ENCODE measurements around the gene CARD11.

CARD11 gene

DNA sequence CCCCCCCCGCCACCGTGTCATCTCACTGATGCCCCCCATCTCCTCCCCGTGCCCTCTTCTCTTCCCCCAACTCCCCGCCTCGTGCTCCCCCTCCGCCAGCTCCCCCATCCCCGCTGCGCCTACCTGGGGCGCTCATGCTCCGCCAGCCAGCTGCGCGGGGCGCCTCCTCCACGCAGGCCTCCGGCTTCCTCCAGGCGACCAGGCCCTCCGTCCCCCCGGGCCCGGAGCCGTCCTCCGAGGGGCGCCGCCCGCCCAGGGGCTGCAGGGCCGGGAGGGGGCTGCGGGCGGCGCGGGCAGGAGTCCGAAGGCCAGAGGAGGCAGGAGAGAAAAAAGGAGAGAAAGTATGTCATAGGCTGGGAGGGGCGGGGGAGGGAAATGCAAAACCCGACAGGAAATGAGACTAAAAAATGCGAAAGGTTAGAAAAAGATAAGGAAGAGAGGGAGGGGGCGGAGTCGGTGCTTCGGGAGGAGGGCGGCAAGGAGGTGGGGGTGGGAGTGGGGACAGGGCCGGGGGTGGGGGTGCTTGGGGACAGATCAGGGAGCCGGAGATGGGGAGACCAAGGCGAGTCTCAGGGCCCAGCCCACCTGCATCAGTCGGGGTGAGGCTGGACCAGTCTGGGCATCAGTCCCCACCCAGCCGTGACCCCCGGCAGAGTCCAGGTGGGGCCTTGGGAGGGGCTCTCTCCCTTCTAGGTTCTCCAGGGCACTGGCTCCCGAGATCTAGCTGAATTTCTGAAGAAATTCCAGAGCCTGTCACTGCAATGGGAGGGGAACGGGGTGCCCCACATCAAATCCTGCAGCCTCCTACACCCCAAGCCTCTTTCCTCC, at the start of gene CARD11:
Gene CARD11, minus strand, starts transcription at position 324 of the 828 bp plus-strand sequence. CDS start 85,361 bp downstream, outside the sequence.
- DNase-seq (ENCODE audit: low read depth in 2 of 3, low spot score in 2 of 3): no peak

DNA sequence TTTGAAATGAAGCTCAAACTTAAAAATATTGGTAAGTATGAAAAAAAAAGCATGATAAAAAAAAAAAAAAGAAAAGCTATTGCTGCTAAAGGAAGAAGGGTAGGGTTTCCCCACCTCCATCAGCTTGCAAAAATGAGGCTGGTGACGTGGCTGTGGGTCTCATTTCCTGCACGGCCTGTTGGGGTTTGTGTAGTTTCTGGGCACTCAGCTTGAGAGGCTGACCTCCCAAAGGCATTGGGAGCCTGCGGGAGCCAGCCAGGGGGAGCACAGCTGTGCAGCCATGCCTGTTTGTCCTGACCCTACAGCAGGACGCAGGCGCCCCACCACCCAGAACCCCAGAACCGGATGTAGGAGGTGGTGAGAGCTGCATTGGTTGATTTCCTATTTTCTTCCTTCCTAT, 48.8 kb upstream of the CARD11 start:
- peak in 2 of 3 experiments; percentile 45 to 47 for DNase-seq (ENCODE audit: low read depth in 2 of 3, low spot score in 2 of 3)

DNA sequence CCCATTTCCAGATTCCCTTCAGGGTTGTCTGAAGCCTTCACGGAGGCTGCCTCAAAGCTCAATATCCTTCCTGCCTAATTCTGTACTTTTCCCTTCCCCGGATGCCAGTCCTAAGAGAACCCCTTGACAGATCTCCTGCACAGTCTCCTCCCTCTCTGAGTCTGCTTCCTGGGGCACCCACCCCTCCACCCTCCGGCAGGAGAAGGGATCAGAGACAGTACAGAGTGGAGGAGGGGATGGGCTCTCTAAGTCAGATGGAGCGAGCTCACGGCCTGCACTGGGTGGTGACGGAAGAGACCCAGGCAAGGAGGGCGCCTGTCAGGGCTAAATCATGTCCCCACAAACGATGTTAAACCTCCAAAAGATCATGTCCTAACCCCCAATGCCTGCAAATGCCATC, 48.0 kb upstream of the CARD11 start:
- no peak for DNase-seq (ENCODE audit: low read depth in 2 of 3, low spot score in 2 of 3)

DNA sequence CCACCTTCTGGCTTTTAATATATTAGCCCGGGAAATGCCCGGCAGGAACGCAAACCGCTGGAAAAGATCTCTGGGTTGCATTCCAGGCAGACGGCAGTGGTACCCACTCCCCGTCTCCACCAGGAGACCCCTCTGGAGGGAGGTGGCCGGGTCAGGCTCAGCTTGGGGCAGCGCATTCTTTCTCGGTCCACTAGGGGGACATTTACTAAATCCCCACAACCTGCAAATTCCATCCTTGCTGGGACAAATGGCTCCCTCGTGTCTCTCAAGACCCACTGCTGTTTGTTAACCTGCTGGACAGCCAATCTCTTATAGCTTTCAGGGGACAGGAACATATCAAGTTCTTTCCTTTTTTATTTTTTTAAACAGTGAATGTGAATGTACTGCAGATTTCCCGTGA, 45.8 kb upstream of the CARD11 start:
- DNase-seq (ENCODE audit: low read depth in 2 of 3, low spot score in 2 of 3): no peak

DNA sequence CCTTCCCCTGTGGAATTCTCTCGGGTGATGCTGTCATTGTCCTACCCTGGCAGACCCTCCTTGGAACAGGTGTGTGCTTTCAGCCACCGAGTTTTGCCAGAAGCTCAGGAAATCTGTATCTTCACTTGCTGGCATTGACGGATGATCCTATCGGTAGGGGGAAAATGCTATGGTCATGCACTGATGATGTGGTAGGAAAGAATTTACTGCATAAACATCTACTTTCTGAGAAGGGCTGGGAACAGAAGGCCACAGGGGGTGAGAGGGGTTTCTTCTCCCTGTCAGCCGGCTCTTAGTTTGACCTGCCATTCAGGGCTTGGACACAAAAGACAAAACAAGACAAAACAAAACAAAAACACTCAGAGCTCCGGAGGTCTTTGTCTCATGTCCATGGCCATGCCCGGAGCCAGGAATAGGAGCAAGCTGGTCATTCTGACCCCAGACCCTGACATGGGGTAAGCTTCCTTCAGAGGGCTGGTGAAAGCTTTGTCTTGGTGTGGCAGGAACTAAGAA, 43.6 kb upstream of the CARD11 start:
- no peak for DNase-seq (ENCODE audit: low read depth in 2 of 3, low spot score in 2 of 3)

DNA sequence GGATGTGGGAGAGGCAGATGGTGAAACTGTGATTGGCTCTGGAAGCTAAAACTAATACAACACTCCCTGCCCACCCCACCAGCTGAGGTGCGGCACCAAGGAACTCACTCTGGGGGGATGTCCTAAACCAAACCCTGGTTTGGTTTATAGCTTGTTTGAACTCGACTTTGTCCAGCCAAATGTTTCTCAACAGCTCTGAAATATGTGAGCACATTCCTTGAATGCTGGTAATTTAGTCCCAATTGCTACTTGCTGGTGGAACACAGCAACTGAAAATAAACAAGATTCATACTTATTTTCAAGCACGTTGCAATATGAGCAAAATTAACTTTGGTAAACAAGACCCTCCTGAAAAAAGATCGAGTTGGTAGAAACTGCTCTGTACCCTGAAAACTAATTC, 39.7 kb upstream of the CARD11 start:
- no peak for DNase-seq (ENCODE audit: low read depth in 2 of 3, low spot score in 2 of 3)

DNA sequence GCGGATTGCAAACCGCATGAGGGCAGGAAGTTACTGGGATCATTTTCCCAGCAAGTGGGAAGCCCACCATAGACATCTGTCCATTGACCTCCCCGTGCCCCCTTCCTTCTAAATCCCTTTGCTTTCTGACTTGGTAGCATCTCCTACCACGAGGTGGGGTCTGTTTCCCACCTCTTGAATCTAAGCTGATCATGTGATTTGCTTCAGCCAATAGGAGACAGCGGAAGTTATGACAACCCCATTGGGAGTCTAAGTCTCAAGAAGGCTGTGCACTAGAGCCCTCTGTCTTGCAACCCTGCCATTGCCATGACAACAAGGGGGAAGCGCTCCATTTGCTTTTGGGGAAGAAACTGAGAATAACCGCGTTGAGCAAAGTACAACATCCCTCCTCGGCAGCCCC, 39.2 kb upstream of the CARD11 start:
- DNase-seq (ENCODE audit: low read depth in 2 of 3, low spot score in 2 of 3): no peak

DNA sequence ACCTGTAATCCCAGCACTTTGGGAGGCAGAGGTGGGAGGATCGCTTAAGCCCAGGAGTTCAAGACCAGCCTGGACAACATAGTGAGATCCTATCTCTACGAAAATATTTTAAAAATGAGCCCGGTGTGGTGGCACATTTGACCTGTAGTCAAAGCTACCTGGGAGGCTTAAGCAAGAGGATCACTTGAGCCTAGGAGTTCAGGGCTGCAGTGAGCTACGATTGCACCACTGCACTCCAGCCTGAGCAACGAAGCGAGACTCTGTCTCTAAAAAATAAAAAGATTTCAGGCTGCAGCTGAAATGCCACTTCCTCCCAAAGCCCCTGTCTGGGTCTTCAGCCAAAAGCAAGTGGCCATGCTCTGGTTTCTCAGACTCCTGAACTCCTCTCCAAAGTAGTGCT, 38.7 kb upstream of the CARD11 start:
- no peak for DNase-seq (ENCODE audit: low read depth in 2 of 3, low spot score in 2 of 3)

DNA sequence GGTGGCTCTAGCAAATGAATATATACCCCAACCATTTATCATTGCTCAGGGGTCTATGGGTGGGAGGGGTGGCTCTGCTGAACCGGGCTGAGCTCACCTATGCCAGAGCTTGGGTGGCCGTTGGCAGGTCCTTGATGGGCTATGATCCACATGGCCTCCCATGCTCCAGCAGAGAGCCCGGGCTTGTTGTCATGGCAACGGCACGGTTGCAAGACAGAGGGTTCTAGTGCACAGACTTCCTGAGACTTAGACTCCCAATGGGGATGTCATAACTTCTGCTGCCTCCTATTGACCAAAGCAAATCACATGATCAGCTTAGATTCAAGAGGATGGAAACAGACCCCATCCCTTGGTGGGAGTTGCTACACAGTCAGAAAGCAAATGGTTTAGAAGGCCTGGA, 36.4 kb upstream of the CARD11 start:
- DNase-seq (ENCODE audit: low read depth in 2 of 3, low spot score in 2 of 3): no peak

DNA sequence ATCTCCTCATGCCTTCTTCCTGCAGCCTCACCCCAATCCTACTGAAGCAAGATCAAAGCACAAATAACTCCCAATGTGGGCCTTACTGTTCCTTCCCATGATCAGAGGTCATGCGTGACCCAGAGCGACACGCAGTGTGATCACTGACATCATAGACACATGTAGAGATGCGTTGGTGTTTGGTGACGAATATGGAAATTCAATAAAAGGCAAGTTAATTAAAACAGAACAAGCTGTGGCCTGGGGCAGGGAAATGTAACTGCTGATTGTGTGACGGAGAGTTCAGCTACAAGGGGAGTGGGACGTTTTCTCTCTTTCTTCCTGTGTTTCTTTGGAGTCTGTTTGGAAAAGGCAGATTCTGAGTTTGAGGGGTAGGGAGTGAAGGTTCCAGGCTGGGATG, 34.8 kb upstream of the CARD11 start:
- DNase-seq (ENCODE audit: low read depth in 2 of 3, low spot score in 2 of 3): no peak

DNA sequence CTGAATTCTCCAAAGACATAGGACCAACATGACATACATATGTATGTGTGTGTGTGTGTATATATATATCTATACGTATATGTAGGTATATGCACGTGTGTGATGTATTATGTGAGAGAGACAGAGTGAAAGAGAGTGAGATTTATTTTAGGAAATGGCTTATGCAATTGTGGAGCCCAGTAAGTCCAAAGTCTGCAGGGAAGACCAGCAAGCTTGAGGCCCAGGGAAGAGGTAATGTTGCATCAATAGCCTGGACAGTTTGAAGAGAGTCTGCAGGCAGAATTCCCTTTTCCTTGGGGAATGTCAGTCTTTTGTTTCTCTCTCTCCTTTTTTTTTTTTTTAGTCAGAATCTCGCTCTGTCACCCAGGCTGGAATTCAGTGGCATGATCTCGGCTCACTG, 33.0 kb upstream of the CARD11 start:
- no peak for DNase-seq (ENCODE audit: low read depth in 2 of 3, low spot score in 2 of 3)

DNA sequence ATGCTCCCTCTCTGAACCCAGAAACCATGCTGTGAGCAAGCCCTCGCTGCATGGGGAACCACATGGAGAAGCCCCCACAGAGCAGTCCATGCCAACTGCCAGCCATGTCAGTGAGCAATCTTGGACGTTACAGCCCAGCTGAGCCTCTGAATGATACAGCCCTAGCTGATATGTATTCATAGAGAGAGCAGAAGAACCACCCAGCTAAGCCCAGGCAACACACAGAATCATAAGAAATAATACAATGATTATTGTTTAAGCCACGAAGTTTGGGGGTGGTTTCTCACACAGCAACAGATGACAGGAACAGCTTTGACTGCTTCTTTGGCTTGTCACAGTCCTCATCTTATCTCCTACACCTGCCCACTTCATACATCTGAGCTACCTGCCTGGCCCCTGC, 32.5 kb upstream of the CARD11 start:
- no peak for DNase-seq (ENCODE audit: low read depth in 2 of 3, low spot score in 2 of 3)

DNA sequence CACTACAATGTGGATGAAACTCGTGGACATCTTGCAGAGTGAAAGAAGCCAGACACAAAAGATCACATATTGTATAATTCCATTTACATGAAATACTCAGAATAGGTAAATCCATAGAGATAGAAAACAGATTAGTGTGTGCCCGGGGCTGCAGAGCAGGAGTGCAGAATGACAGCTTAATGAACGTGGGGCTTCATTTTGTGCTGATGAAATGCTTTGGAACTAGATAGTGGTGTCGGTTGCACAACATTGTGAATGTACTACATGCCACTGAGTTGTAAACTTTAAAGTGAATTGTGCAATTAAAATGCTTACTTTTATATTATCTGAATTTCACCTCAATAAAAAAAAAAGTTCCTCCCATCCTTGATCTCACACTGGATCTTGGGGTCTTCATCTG, 31.8 kb upstream of the CARD11 start:
- no peak for DNase-seq (ENCODE audit: low read depth in 2 of 3, low spot score in 2 of 3)

DNA sequence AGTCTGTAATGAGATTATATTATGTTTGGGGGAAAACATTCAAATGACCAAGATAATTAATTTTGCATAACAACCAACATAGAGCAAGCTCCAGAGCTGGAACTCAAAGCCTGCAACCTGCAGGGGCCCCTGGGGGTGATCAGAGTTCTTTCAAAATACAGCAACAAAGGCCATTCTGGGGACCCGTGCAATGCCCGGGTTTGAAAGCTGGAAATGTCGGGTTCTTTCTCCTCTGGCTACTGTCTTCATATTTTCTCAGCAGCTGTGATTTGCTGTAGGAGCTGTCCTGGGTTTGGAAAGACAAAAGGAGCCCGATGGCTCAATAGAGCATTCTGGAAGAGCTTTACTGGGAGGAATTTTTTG, 30.8 kb upstream of the CARD11 start:
- no peak for DNase-seq (ENCODE audit: low read depth in 2 of 3, low spot score in 2 of 3)

DNA sequence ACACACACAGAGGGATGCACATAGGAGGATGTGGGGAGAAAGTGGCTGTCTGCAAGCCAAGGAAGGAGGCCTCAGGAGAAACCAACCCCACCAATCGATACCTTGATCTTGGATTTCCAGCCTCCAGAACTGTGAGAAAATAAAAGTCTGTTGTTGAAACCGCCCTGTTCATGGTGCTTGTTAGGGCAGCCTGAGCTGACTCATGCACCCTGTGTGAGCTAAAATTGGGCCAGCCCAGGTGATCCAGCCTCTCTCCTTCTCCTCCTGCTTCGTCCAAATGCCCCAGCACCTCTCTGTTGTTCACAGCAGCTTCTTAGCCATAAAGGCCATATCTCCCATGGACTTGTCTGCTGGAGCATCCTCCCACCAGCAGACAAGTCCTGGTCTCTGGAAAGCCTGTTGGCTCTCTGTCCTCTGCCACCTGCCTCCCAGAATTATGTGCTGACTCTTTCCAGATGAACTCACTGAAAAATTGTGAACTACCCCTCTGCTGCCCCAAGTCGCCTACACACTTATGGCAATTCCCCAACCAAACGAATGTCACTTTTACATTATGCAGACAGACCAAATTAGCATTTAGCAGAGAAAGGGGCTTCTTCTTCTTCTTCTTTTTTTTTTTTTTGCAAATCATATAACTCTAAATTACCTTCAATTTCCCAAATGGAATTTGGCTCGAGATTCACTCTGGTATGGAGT, 30.2 kb upstream of the CARD11 start:
- no peak for DNase-seq (ENCODE audit: low read depth in 2 of 3, low spot score in 2 of 3)

DNA sequence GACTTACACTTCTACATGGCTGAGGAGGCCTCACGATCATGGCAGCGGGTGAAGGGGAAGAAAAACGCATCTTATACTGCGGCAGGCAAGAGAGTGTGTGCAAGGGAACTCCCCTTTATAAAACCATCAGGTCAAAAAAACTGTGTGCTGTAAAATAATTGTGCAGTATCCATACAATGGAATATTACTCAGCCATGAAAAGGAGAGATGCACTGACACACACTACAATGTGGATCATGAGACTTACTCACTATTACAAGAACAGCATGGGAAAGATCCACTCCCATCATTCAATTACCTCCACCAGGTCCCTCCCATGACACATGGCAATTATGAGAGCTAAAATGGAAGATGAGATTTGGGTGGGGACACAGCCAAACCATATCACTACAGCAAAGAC, 27.2 kb upstream of the CARD11 start:
- no peak for DNase-seq (ENCODE audit: low read depth in 2 of 3, low spot score in 2 of 3)

DNA sequence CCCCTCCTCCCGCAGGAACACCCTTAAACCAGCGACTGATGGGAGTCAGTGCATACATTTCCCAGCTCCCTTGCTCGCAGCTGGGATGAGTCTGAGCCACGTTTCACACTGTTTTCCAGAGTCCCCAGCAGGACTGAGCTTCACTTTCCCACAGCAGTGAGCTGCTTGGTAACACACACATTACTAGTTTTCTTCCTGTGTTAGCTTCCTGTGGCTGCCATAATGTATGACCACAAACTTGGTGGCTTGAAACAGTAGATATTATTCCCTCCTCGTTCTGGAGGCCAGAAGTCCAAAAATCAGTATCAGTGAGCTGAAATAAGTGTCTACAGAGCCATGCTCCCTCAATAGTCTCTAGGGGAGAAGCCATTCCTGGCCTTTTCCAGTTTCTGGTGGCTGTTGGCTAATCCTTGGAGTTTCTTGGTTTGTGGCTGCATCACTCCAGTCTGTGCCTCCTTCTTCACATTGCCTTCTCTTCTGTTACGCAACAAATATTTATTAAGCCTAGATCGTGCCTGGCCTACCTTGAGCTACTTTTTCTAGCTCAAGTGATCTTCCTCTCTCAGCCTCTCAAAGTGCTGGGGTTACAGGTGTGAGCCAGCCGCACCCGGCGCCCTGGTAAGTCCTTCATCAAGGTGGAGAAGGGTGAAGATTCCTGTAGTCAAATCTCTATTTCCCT, 26.2 kb upstream of the CARD11 start:
- DNase-seq (ENCODE audit: low read depth in 2 of 3, low spot score in 2 of 3): no peak

DNA sequence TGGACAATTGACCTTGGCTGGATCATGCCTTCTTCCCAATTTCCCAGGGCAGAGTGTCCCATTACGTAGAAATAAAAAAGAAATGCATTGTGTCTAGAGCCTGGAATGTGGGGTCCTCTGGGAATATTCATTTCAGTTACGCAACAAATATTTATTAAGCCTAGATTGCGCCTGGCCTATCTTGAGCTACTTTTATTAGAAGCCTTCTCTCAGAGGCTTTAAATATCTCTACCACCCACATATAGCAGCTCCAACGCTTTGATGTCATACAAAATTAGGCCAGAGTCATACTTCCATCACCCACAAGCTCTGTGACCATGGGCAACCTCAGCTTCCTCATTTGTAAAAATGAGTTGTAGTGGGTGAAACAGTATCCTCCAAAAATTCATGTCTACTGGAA, 24.9 kb upstream of the CARD11 start:
- DNase-seq (ENCODE audit: low read depth in 2 of 3, low spot score in 2 of 3): no peak

DNA sequence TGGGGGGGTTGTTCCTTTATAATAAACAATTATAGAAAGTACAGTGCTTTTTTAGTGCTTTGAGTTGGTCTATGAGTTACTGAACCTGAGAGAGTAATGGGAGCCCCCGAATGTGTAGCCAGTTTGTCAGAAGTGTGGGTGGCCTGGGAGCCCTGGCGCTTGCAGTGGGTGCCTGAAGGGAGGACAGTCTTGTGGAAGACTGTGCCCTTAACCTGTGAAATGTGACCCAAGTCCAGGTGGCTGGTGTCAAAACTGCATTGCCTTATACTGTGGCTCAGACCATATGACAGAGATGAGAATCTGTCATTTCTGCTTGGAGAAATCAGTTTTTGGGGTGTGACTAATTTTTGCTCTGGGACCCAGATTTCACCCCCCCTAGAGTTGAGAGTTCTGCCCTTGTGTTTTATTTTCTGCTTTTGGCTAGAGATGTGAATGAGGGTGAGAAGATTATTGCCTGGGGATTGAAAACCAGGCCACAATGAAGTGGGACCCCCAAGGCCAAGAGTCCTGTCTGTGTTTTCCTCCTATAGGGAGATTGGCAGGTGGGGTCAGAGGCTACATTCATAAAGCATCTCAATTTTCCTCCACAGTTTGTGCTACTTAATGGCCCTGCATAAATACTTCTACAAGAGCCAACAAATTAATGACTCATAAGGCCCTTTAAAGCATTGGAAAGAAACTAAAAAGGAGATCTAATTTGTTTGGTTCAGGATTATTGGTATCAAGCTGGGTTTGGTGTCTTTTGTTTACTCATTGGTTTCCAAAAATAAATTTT, 24.1 kb upstream of the CARD11 start:
- DNase-seq (ENCODE audit: low read depth in 2 of 3, low spot score in 2 of 3): no peak

DNA sequence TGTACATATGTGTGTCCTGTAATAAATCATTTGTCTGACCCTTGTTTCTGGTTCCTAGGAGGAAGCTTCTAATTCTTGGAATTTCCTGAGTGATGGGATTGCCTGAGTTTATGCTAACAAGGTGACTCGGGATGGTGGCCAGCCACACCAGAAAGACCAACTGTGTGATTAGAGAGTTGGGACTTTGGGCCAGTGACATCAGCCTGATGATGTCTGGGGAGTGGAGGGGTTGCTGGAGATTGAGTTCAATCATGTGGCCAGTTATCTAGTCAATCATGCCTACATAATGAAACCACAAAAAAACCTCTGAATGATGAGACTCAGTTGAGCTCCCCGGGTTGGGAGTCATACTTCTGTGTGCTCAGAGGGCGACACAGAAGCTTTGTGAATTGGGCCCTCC, 23.5 kb upstream of the CARD11 start:
- DNase-seq (ENCODE audit: low read depth in 2 of 3, low spot score in 2 of 3): no peak

DNA sequence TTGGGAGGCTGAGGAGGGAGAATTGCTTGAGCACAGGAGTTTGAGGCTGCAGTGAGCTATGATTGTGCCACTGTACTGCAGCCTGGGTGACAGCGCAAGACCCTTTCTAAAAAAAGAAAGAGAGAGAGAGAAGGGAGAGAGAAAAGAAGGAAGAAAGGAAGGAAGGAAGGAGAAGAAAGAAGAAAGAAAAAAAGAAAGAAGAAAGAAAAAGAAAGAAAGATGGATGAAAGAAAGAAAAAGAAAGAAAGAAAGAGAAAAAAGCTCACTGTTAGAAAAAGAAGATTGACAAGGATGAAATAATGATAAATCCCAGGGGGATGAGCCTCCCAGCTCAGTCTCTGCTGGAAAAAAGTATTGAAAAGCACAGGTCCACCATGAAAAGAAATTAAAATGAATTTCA, 22.8 kb upstream of the CARD11 start:
- no peak for DNase-seq (ENCODE audit: low read depth in 2 of 3, low spot score in 2 of 3)

Data from activated CD8-positive, alpha-beta memory T cell treated with anti-CD3 and anti-CD28 coated beads for 48 hours (primary cell).